ENCODE results near the gene RNF187. TPM values are rescaled to one million over a fixed set of nuclear protein-coding genes. Genes with fewer than 3 reads are reported as not detected.

RNF187 gene
- total and polyA plus RNA-seq, 10 of the 15 experiments (the other 5 are each of a cell fraction or from before 2014, with no cell fraction given): 2.6 to 116 (median 29.5) TPM

GRCh38 chr1:228542376-228542775 is 55.2 kb downstream of the RNF187 start:
- no peaks in the 10 kb centered on the region for H3K36me3 ChIP-seq (ENCODE audit: control insufficient read depth in 2 of 2, insufficient read depth in 2 of 2, low read length in 1 of 2)
- FAIRE-seq (no peak), ATAC-seq (no peak), DNase-seq (ENCODE audit: low read depth, low spot score) (no peak)
- no peak overlapping the region for H3K4me3 ChIP-seq
- no peaks in the 10 kb centered on the region for H3K4me1 ChIP-seq (ENCODE audit: control insufficient read depth, insufficient read depth, low read length)
- BruUV-seq (replicated peaks): no TSS peak
- no peaks in the 10 kb centered on the region for H3K27me3 ChIP-seq (replicated peaks in 1 of 2; ENCODE audit: control insufficient read depth in 2 of 2, insufficient read depth in 2 of 2, low read length in 1 of 2)
- H3K27ac ChIP-seq (ENCODE audit: control insufficient read depth, insufficient read depth): no peak overlapping the region
- TF ChIP-seq RCOR1 (conservative IDR thresholded peaks at IDR 0.05; ENCODE audit: low read depth, low read length) (no peak), REST (IDR thresholded peaks at IDR 0.05; ENCODE audit: low read depth, low read length) (no peak), RAD21 (IDR thresholded peaks at IDR 0.05; ENCODE audit: insufficient read depth, low read depth, low read length) (no peak), MTA2 (IDR thresholded peaks at IDR 0.05; ENCODE audit: low read depth) (no peak), CBX3 (IDR thresholded peaks at IDR 0.05; ENCODE audit: borderline replicate concordance, low read depth) (no peak), BMI1 (IDR thresholded peaks at IDR 0.05; ENCODE audit: borderline replicate concordance) (no peak)
- ChIA-PET RAD21 (ENCODE audit: unreplicated experiment) (no interaction called here), CTCF (no interaction called here), SMC1A (ENCODE audit: uncharacterized antibody, unreplicated experiment) (no interaction called here), POLR2A (no interaction called here)
- no peak overlapping the region for H3K9ac ChIP-seq (ENCODE audit: control insufficient read depth, insufficient read depth, low read length)
- H3K4me2 ChIP-seq (ENCODE audit: control insufficient read depth, insufficient read depth): no peak overlapping the region
- in situ Hi-C loops (cut with MboI): no loop called here
- 9% methylated on average over 2 of the region's 2 CpGs for WGBS (ENCODE audit: insufficient coverage, insufficient replicate concordance, low lambda C conversion rate, missing lambda C conversion rate)
- H3K9me3 ChIP-seq (replicated peaks; ENCODE audit: control insufficient read depth, insufficient read depth, low read length): no peaks in the 10 kb centered on the region
- no peaks in the 10 kb centered on the region for H3K79me2 ChIP-seq (ENCODE audit: control insufficient read depth, insufficient read depth, low read length)
- H4K20me1 ChIP-seq (ENCODE audit: control insufficient read depth, insufficient read depth): no peaks in the 10 kb centered on the region
- intact Hi-C loops (cut with micrococcal nuclease; ENCODE audit: unreplicated experiment): no loop called here
- H2AFZ ChIP-seq (ENCODE audit: control insufficient read depth, low read depth, low read length): no peak overlapping the region
